H1 (cell line): ENCODE data around the gene PROSER3. TPM values are rescaled to one million over a fixed set of nuclear protein-coding genes. Genes with fewer than 3 reads are reported as not detected.

Source experiments
- ATF3 ChIP-seq: IDR thresholded peaks from 2 replicates; pipeline ENCODE4 v1.6.1; 2011; ENCODE audit warnings: low read depth, mild to moderate bottlenecking, low read length; ENCODE audit not compliant: insufficient read depth
- CEBPB ChIP-seq: IDR thresholded peaks from 2 replicates; pipeline ENCODE4 v1.6.1; 2012; ENCODE audit warnings: low read depth, low read length
- CHD1 ChIP-seq: IDR thresholded peaks from 2 replicates; pipeline ENCODE4 v1.6.1; 2012; ENCODE audit warnings: low read depth, low read length, improper control_type of control experiment
- CREB1 ChIP-seq: IDR thresholded peaks from 2 replicates; pipeline ENCODE4 v1.6.1; 2012; ENCODE audit warnings: inconsistent platforms
- FOSL1 ChIP-seq: IDR thresholded peaks from 2 replicates; pipeline ENCODE4 v1.6.1; 2011; ENCODE audit warnings: mild to moderate bottlenecking, low read depth, low read length, moderate library complexity; ENCODE audit not compliant: insufficient read depth
- GTF2F1 ChIP-seq: IDR thresholded peaks from 2 replicates; pipeline ENCODE4 v1.6.1; 2012; ENCODE audit warnings: low read depth, low read length, improper control_type of control experiment, borderline replicate concordance
- POLR2A ChIP-seq, 2 experiments: IDR thresholded peaks; 1 replicate in 1 of 2; 2 replicates in 1 of 2; pipeline ENCODE4 v1.6.1; 2011; ENCODE audit warnings: low read depth in 2 of 2, low read length in 2 of 2, mild to moderate bottlenecking in 2 of 2; ENCODE audit errors: control extremely low read depth in 1 of 2
- POLR2AphosphoS5 ChIP-seq: IDR thresholded peaks from 2 replicates; pipeline ENCODE4 v1.6.1; 2011; ENCODE audit warnings: low read depth, low read length
- RBBP5 ChIP-seq: IDR thresholded peaks from 2 replicates; pipeline ENCODE4 v1.7.1; 2012; ENCODE audit warnings: low read depth, mild to moderate bottlenecking, inconsistent platforms, low read length, moderate library complexity, borderline replicate concordance
- RFX5 ChIP-seq: IDR thresholded peaks from 2 replicates; pipeline ENCODE4 v1.6.1; 2011; ENCODE audit warnings: low read depth, low read length, improper control_type of control experiment, borderline replicate concordance
- SIX5 ChIP-seq: IDR thresholded peaks from 2 replicates; pipeline ENCODE4 v1.6.1; 2011; ENCODE audit warnings: mild to moderate bottlenecking, low read depth, low read length
- SRF ChIP-seq: IDR thresholded peaks from 2 replicates; pipeline ENCODE4 v1.6.1; 2011; ENCODE audit warnings: mild to moderate bottlenecking, low read depth, low read length, moderate library complexity
- TAF1 ChIP-seq: IDR thresholded peaks from 2 replicates; pipeline ENCODE4 v1.6.1; 2011; ENCODE audit warnings: mild to moderate bottlenecking, low read depth, low read length
- TCF12 ChIP-seq: IDR thresholded peaks from 2 replicates; pipeline ENCODE4 v1.6.1; 2011; ENCODE audit warnings: low read depth, mild to moderate bottlenecking, low read length
- TEAD4 ChIP-seq: IDR thresholded peaks from 2 replicates; pipeline ENCODE4 v1.6.1; 2012; ENCODE audit warnings: low read depth, low read length, inconsistent platforms, mixed read lengths
- polyA plus RNA-seq, 7 experiments: library from polyadenylated mRNA; depleted of rRNA in 3 of 7; stranded (reverse) in 5 of 7; unstranded in 2 of 7; fragments of >200 nt in 5 of 7; fragments of 200-250 nt in 2 of 7; gene quantifications; 1 replicate in 5 of 7; 2 replicates in 1 of 7; 4 replicates in 1 of 7; pipeline versions ENCODE4 v1.2.1 to v1.2.3, GENCODE V29; 2011 to 2013; ENCODE audit warnings: missing spikeins in 2 of 7, mixed read lengths in 2 of 7
- total RNA-seq: library from RNA; stranded (reverse); fragmentation: NEBNext Ultra II Directional; extraction: Animal tissue kit (Norgen Biotek cat#: 25700); gene quantifications from 2 replicates; pipeline ENCODE4 v1.2.1, GENCODE V29; 2021
- TF ChIP-seq, protein P1 (sequence below): IDR thresholded peaks from 2 replicates; pipeline ENCODE4 v1.6.1; 2011; ENCODE audit warnings: low read length, improper control_type of control experiment

PROSER3 gene
- total and polyA plus RNA-seq, 2 of the 8 experiments (the other 6 are each of a cell fraction or from before 2014, with no cell fraction given) = 17.8 to 28.9 TPM

DNA sequence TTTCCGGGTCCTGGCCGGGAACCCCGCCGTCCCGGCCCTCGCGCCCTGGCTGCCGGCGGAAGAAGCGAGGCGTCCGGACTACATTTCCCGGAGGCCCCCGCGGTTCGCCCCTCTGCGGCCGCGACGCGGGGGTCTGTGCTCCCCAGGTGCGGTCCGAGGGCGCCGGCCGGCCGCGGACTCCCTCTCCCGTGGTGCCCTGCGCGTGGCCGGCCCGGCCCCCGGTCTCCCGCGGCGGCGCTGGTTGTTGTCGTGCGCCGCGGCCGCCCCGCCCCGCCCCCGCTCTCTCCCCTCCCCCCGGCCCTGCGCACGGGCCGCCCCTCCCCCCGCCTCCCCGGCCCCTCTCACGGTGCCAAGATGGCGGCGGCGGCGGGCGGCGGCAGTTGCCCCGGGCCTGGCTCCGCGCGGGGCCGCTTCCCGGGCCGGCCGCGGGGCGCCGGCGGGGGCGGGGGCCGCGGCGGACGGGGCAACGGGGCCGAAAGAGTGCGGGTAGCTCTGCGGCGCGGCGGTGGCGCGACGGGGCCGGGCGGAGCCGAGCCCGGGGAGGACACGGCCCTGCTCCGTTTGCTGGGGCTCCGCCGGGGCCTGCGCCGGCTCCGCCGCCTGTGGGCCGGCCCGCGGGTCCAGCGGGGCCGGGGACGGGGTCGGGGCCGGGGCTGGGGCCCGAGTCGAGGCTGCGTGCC is 40.2 kb upstream of the PROSER3 start, which contains the start of gene KMT2B (continued):
- TF ChIP-seq TCF12 = no peak
- 0 out of 2 replicates have a peak, but pooled peaks have one; percentile 41 for TF ChIP-seq TAF1
- TF ChIP-seq RFX5 = no peak
- TF ChIP-seq SRF = peak; percentile 24; the same call in 1 of the 2 replicates
- no peak for TF ChIP-seq POLR2AphosphoS5
- TF ChIP-seq SIX5 = no peak
- TF ChIP-seq FOSL1 = no peak
- no peak for TF ChIP-seq CHD1
- no peak for TF ChIP-seq RBBP5
- TF ChIP-seq, protein P1, sequence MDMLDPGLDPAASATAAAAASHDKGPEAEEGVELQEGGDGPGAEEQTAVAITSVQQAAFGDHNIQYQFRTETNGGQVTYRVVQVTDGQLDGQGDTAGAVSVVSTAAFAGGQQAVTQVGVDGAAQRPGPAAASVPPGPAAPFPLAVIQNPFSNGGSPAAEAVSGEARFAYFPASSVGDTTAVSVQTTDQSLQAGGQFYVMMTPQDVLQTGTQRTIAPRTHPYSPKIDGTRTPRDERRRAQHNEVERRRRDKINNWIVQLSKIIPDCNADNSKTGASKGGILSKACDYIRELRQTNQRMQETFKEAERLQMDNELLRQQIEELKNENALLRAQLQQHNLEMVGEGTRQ = no peak
- TF ChIP-seq TEAD4 = no peak
- peak; percentile 87 for TF ChIP-seq CREB1
- no peak for TF ChIP-seq POLR2A (IDR thresholded peaks at IDR 0.05; ENCODE audit: control extremely low read depth in 1 of 2, low read depth in 2 of 2, low read length in 2 of 2)
- TF ChIP-seq GTF2F1 = no peak
- TF ChIP-seq ATF3 = no peak
- TF ChIP-seq CEBPB = no peak
